GM12865 (cell line): Measurements from ENCODE around the gene SNAP91.

ENCODE experiments used
- DNase-seq: peaks from one replicate; pipeline ENCODE4 v3.0.0; 2010; ENCODE audit warnings: low read depth
- H3K4me3 ChIP-seq: 2 replicates; pipeline ENCODE4 v1.5.1; 2011; ENCODE audit warnings: mild to moderate bottlenecking, low read depth, low read length, control low read depth
- TF ChIP-seq, protein P1 (sequence below): IDR thresholded peaks from 2 replicates; pipeline ENCODE4 v1.5.1; 2011; ENCODE audit warnings: low read length, control low read depth, low read depth, inconsistent platforms; ENCODE audit not compliant: insufficient read depth; ENCODE audit errors: missing control alignments

Gene SNAP91

DNA sequence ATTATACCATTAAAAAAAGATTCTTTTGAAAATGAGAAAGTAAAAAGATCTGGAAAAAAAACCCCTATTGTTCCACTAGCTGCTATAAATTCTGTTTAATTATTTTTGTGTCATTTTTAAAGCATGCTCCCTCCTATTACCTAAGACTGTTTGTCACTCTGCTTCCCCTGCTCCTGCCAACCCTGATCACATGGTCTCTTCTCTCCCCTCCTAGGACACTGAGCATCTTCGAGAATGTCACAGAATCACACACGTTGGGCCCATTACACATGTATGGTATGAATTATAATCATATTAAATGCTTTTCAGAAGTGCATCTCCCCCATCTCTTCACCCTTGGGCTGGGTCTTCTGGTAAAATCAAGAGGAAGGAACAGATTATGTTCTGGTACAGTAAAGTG lies 6.2 kb downstream of the SNAP91 start:
- no peak overlapping the region for H3K4me3 ChIP-seq
- TF ChIP-seq, protein P1, sequence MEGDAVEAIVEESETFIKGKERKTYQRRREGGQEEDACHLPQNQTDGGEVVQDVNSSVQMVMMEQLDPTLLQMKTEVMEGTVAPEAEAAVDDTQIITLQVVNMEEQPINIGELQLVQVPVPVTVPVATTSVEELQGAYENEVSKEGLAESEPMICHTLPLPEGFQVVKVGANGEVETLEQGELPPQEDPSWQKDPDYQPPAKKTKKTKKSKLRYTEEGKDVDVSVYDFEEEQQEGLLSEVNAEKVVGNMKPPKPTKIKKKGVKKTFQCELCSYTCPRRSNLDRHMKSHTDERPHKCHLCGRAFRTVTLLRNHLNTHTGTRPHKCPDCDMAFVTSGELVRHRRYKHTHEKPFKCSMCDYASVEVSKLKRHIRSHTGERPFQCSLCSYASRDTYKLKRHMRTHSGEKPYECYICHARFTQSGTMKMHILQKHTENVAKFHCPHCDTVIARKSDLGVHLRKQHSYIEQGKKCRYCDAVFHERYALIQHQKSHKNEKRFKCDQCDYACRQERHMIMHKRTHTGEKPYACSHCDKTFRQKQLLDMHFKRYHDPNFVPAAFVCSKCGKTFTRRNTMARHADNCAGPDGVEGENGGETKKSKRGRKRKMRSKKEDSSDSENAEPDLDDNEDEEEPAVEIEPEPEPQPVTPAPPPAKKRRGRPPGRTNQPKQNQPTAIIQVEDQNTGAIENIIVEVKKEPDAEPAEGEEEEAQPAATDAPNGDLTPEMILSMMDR, result no peak
- DNase-seq, result no peak

DNA sequence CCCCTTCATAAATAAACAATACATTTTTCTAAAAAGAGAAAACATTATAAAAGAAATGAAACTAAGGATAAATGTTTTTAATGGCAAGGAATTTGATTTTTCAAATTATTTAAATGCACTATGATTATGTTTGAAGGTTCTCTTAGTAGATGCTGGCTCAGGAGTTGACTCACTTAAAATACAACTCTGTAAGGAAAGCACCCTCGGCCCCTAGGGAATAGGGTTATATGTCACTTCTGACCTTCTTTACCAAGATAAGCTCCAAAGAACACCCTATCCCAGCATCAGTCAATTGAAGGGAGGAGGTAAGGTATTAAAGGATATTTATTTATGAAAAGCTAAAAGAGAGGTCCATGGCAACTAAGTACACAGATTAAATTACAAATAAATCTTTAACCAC lies 6.8 kb downstream of the SNAP91 start:
- TF ChIP-seq, protein P1, result no peak
- DNase-seq, result peak; percentile 28
- no peak overlapping the region for H3K4me3 ChIP-seq

DNA sequence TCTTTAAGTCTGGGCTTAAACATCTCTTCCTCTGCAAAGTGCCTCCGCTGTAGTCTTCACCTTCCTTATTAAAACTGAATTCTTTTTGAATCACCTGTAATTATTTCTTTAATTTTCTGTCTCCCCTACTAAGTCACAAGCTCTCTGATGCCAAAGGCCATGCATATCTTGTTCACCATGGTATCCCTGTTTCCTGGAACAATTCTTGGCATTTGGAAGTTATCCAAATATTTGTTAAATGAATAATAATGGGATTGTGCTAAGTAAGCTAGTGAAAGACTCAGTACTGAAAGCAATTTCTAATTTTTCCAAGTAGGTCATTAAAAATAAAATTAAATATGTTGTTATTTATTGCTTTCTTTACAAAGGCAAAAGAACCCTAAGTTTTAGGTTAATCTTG lies 12.2 kb downstream of the SNAP91 start:
- DNase-seq, result no peak
- TF ChIP-seq, protein P1, result no peak
- no peak overlapping the region for H3K4me3 ChIP-seq

DNA sequence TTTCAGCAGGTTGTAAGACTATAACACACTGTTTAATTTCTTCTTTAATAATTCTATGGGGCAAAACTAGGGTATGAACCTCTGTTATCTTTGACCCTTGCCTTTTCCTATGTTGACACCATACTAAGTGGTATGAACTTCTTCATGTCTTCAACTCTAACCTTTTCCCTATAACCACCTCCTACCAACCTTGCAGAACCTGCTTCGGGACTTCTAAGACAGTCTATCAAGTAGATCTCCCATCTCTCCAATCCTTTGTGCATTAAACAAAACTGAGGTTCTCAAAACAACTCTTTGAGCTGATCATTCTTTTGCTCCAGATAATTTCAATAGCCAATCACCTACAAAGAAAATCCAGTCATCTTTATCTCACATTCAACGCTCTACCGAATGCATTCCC lies 23.4 kb downstream of the SNAP91 start:
- TF ChIP-seq, protein P1, result no peak
- DNase-seq, result no peak
- no peak overlapping the region for H3K4me3 ChIP-seq

DNA sequence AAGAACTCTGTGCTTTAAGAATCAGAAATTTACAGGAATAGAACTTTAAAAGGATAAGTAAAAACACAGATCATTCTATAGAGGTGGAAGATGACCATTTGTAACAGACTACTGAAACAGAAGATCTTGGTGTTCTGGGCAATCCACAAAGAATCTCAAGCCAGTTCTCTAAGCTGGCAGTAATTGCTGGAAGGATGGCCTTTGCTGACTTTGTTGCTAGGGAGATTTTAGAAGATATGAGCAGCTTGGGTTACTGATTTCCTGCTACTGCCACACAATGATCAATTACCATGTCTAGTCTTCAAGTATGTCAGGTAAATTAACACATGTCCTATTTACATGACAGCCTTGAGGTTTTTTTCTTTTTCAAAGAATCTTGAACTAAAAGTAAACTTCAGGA lies 31.1 kb downstream of the SNAP91 start:
- TF ChIP-seq, protein P1, result no peak
- no peak for DNase-seq
- no peak overlapping the region for H3K4me3 ChIP-seq

DNA sequence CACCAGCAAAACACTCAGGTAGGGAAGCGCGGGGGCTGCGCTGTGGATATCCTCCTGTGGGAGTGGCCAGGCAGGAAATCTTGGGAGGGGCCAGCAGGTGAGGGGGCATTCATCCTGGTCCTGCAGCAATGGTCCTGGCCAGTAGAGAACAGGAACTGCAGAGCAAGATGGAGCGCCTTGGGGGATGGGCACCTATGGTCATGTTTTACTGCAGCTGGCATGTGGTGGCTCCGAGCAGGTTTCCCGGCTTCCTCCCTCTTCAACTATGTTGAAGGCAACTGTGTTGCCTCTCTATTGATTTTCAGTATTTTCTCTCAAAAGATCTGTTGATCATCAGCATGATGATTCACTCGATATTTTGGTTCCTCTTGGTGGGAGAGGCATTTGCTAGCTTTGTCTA lies 70.9 kb downstream of the SNAP91 start:
- no peak for DNase-seq
- H3K4me3 ChIP-seq, result no peak overlapping the region
- TF ChIP-seq, protein P1, result no peak

DNA sequence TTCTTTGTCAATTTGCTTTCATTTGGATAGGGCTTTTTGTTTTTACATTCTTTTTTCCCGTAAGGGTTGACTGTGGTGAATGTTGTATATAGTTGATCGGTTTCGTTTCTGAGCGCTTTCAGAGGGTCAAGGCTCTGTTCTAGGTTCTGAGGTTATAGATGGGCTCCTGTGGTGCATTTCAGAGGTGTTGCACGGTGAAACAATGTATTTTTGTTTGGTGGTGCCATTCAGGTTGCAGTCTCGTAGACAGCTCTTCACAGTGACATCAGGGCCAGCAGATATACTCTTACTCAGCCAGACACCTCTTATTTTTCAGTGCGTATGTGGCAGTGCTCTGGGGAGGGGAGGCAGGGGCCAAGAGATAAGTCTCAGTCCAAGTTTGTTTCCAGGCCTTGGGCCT lies 72.1 kb downstream of the SNAP91 start:
- no peak for DNase-seq
- no peak overlapping the region for H3K4me3 ChIP-seq
- TF ChIP-seq, protein P1, result no peak
